ENCODE results near the gene FBN1.

DNA sequence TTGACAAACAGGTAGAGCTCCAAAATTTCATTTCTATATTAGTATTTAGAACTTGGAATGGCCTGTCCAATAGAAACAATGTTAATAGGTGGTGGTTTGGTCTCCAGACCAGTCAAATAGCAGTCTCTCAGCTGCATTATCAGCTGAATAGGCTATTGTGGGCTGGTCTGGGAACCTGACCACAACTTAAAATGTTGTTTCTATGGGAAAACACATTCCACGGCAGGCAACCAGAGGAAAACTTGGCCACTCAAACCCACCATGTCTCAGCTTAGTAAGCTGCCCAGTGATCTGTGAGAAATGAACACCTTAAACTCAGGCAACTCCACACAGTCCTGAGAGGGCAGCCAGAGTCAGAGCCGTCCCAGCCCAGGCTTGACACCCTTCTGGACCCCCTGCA, 20.4 kb downstream of the FBN1 start:
- TF ChIP-seq ZNF530 (tag by site-specific recombination; IDR thresholded peaks at IDR 0.05; ENCODE audit: low read depth) (no peak), HIC1 (tag by site-specific recombination; IDR thresholded peaks at IDR 0.05) (no peak), ZBTB48 (tag by site-specific recombination; IDR thresholded peaks at IDR 0.05) (no peak)
- TF ChIP-seq, protein P1, sequence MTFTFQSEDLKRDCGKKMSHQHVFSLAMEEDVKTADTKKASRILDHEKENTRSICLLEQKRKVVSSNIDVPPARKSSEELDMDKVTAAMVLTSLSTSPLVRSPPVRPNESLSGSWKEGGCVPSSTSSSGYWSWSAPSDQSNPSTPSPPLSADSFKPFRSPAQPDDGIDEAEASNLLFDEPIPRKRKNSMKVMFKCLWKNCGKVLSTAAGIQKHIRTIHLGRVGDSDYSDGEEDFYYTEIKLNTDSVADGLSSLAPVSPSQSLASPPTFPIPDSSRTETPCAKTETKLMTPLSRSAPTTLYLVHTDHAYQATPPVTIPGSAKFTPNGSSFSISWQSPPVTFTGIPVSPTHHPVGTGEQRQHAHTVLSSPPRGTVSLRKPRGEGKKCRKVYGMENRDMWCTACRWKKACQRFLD (tag by site-specific recombination; IDR thresholded peaks at IDR 0.05): no peak

Measured in HEK293 (cell line).